Mesendoderm (in vitro differentiated cells): Measurements from ENCODE around the gene DCXR.

Experiments
- DNase-seq: peaks from one replicate; pipeline ENCODE4 v3.0.0; 2013
- H2AK5ac ChIP-seq: 2 replicates; pipeline ENCODE4 v1.6.1; 2013; ENCODE audit warnings: low read length, inconsistent platforms
- H2BK120ac ChIP-seq: 2 replicates; pipeline ENCODE4 v1.6.1; 2013; ENCODE audit warnings: low read depth, mild to moderate bottlenecking, low read length, moderate library complexity, mixed read lengths
- H2BK15ac ChIP-seq: replicated peaks from 2 replicates; pipeline ENCODE4 v1.6.1; 2013; ENCODE audit warnings: low read depth, mild to moderate bottlenecking, moderate library complexity
- H2BK5ac ChIP-seq: 2 replicates; pipeline ENCODE4 v1.6.1; 2013; ENCODE audit warnings: low read length, inconsistent platforms
- H3K18ac ChIP-seq: 2 replicates; pipeline ENCODE4 v1.6.1; 2013; ENCODE audit warnings: mild to moderate bottlenecking, low read length, mixed read lengths
- H3K23ac ChIP-seq: one replicate; pipeline ENCODE4 v1.6.1; 2013; ENCODE audit warnings: low read length
- H3K27ac ChIP-seq: 2 replicates; pipeline ENCODE4 v1.5.1; 2013; ENCODE audit warnings: low read depth, mild to moderate bottlenecking, inconsistent platforms, low read length, moderate library complexity
- H3K27me3 ChIP-seq: 2 replicates; pipeline ENCODE4 v1.6.1; 2013; ENCODE audit warnings: low read length, control low read depth, mild to moderate bottlenecking, inconsistent platforms; ENCODE audit not compliant: insufficient read depth, poor library complexity
- H3K36me3 ChIP-seq: 2 replicates; pipeline ENCODE4 v1.6.1; 2013; ENCODE audit warnings: low read length, inconsistent platforms; ENCODE audit not compliant: control insufficient read depth, insufficient read depth
- H3K4ac ChIP-seq: one replicate; pipeline ENCODE4 v1.6.1; 2013; ENCODE audit warnings: low read depth, mild to moderate bottlenecking, low read length, moderate library complexity
- H3K4me1 ChIP-seq: 2 replicates; pipeline ENCODE4 v1.6.1; 2013; ENCODE audit warnings: low read depth, low read length, inconsistent platforms; ENCODE audit not compliant: control insufficient read depth
- H3K4me2 ChIP-seq: 2 replicates; pipeline ENCODE4 v1.6.1; 2013; ENCODE audit warnings: low read length
- H3K4me3 ChIP-seq: 2 replicates; pipeline ENCODE4 v1.5.1; 2013; ENCODE audit warnings: mild to moderate bottlenecking, low read length
- H3K56ac ChIP-seq: one replicate; pipeline ENCODE4 v1.6.1; 2013; ENCODE audit warnings: low read length
- H3K79me1 ChIP-seq: 2 replicates; pipeline ENCODE4 v1.6.1; 2013; ENCODE audit warnings: low read length, inconsistent platforms
- H3K79me2 ChIP-seq: 2 replicates; pipeline ENCODE4 v1.6.1; 2013; ENCODE audit warnings: mild to moderate bottlenecking, low read length; ENCODE audit not compliant: control insufficient read depth, insufficient read depth
- H3K9ac ChIP-seq: 2 replicates; pipeline ENCODE4 v1.6.1; 2013; ENCODE audit warnings: low read length, inconsistent platforms
- H4K5ac ChIP-seq: one replicate; pipeline ENCODE4 v1.6.1; 2013; ENCODE audit warnings: low read length
- H4K8ac ChIP-seq: one replicate; pipeline ENCODE4 v1.6.1; 2013; ENCODE audit warnings: low read depth, mild to moderate bottlenecking, control low read depth, low read length, moderate library complexity
- WGBS: extraction: QIAGEN DNeasy Blood & Tissue Kit; methylation state at CpG from one replicate; pipeline ENCODE4 v1.1.7; 2013; ENCODE audit warnings: low lambda C conversion rate, missing lambda C conversion rate; ENCODE audit not compliant: insufficient coverage; ENCODE audit errors: extremely low coverage; 5-methylcytosine and 5-hydroxymethylcytosine counted together

Gene DCXR

DNA sequence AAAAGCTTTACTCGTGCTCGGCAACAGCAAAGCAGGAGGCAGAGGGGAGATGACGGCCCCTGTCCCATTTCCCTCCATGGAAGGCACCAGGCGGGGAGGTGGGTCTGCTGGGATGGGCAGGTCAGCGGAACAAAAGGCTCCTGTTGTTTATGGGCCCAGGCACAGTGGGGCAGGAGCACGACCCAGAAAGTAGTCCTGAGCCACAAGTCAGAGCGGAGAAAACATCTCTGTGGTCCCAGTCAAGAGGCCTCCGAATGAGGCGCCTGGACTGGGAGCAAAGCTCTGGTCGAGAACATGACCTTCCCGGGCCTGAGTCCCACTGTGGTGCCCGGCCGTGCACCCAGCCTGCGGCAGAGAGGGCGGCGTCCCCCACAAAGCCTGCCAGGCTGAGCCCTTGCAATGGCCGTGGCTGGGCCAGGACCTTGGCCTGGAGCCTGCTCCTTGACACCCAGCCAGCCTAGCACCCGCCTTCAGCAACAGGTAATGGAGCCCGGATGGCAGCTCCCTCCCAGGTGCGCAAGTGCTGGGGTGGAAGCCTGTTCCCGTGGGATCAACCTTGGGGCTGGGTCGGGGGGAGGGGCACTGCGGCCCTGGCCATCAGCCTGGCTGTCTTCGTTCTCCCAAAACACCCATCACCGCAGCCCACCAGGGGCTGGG lies 10.5 kb upstream of the DCXR start:
- Histone ChIP-seq H3K27me3 (no peaks in the 10 kb centered on the region), H3K18ac (no peak overlapping the region), H3K4me1 (no peaks in the 10 kb centered on the region), H3K27ac (no peak overlapping the region), H3K56ac (no peak overlapping the region), H2BK15ac (no peak overlapping the region), H3K4me3 (no peak overlapping the region), H4K5ac (no peak overlapping the region), H2BK120ac (no peak overlapping the region), H2AK5ac (no peak overlapping the region), H3K9ac (no peak overlapping the region), H3K4ac (no peak overlapping the region), H3K79me1 (peaks cover 3% of the 10 kb centered on the region), H4K8ac (no peak overlapping the region), H3K23ac (no peak overlapping the region), H3K4me2 (no peak overlapping the region), H2BK5ac (no peak overlapping the region), H3K79me2 (peaks cover 7% of the 10 kb centered on the region), H3K36me3 (peaks cover 2% of the 10 kb centered on the region)
- WGBS = no CpG with 5 or more reads among the region's 25 CpGs
- DNase-seq = no peak

DNA sequence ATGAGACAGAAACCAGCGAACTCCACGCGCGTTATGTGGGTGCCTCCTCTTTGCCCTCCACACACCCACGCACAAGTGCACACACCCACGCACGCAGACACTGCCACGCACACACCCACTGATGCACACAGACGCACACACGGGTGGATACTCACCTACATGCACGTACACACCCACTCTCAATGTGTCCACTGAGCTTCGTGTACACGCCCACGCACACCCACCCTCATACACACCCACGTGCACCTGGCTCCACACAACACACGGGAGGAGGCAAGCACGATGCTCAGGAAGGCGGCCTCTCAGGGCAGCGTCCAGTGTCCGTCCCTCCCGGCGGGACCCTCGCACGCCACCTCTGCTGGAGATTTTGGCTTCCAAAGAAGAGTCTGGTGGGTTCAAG lies 9.9 kb upstream of the DCXR start:
- Histone ChIP-seq H3K4me1 (no peaks in the 10 kb centered on the region), H2BK15ac (no peak overlapping the region)

DNA sequence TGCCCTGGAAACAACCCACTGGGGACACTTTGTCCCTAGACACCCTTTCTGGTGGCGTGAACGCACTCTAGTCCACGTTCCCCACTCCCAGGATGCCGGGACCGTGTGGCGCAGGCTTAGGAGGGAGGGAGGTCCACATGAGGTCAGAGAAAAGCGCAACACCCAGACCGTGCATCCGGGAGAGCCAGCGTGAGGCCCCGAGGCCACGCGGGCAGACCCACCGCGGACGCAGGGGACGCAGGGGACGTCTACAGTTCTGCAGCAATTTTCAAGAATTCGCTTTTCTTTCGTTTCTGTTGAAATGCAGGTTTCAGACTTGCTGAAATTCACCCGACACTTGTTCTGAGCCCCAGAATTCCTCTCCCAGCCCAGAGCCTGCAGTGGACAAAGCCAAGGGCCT lies 9.4 kb upstream of the DCXR start:
- Histone ChIP-seq H2AK5ac (no peak overlapping the region), H3K9ac (no peak overlapping the region), H3K79me1 (no peaks in the 10 kb centered on the region), H2BK15ac (no peak overlapping the region), H2BK5ac (no peak overlapping the region), H4K8ac (no peak overlapping the region), H3K18ac (no peak overlapping the region), H3K36me3 (peaks cover 2% of the 10 kb centered on the region), H3K4ac (no peak overlapping the region), H3K4me2 (no peak overlapping the region), H3K4me1 (no peaks in the 10 kb centered on the region), H3K4me3 (no peak overlapping the region), H3K23ac (no peak overlapping the region), H3K27me3 (no peaks in the 10 kb centered on the region), H3K56ac (no peak overlapping the region), H4K5ac (no peak overlapping the region), H3K27ac (no peak overlapping the region), H2BK120ac (no peak overlapping the region), H3K79me2 (no peaks in the 10 kb centered on the region)
- DNase-seq = no peak
- no CpG with 5 or more reads among the region's 21 CpGs for WGBS

More for the DNA sequence above, 9.9 kb upstream of the DCXR start:
- no peak for DNase-seq
- Histone ChIP-seq H4K5ac (no peak overlapping the region), H2AK5ac (no peak overlapping the region), H2BK120ac (no peak overlapping the region), H3K18ac (no peak overlapping the region), H3K9ac (no peak overlapping the region), H4K8ac (no peak overlapping the region), H3K56ac (no peak overlapping the region), H3K79me2 (peaks cover 3% of the 10 kb centered on the region), H3K4me3 (no peak overlapping the region), H3K36me3 (peaks cover 2% of the 10 kb centered on the region), H2BK5ac (no peak overlapping the region), H3K27me3 (no peaks in the 10 kb centered on the region), H3K27ac (no peak overlapping the region), H3K79me1 (no peaks in the 10 kb centered on the region), H3K4ac (no peak overlapping the region), H3K4me2 (no peak overlapping the region), H3K23ac (no peak overlapping the region)
- WGBS = no CpG with 5 or more reads among the region's 24 CpGs

DNA sequence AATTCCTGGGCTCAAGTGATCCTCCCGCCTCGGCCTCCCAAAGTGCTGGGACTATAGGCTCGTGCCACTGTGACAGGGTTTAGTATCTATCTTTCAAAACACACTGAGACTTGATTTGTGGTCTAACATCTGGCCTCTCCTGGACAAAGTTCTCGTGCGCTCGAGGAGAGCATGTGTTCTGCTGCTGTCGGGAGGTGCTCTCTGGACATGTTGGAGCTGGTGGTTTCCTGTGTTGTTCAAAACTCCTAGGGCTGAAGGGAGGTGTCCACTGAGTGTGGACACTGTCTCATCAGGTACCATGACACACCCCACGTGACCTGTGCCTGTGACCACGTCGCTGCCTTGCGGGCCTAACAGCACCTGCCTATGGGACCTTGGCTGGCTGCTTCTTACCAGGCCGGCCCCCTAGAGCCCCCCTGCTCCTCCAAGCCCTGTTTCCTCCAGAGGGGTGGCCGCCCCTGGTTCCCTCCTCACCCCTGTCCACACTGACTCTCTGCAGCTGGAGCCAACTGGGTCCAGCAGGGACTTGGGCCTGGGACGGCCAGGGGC lies 8.5 kb upstream of the DCXR start:
- Histone ChIP-seq H2AK5ac (no peak overlapping the region), H3K79me2 (no peaks in the 10 kb centered on the region), H2BK15ac (no peak overlapping the region), H3K9ac (no peak overlapping the region), H3K18ac (no peak overlapping the region), H3K27me3 (no peaks in the 10 kb centered on the region), H3K56ac (no peak overlapping the region), H3K36me3 (peaks cover 2% of the 10 kb centered on the region), H3K23ac (no peak overlapping the region), H3K4me1 (no peaks in the 10 kb centered on the region), H2BK5ac (no peak overlapping the region), H3K27ac (no peak overlapping the region), H2BK120ac (no peak overlapping the region), H3K79me1 (no peaks in the 10 kb centered on the region), H3K4me3 (no peak overlapping the region), H3K4ac (no peak overlapping the region), H4K8ac (no peak overlapping the region), H3K4me2 (no peak overlapping the region), H4K5ac (no peak overlapping the region)
- DNase-seq = no peak
- WGBS = no CpG with 5 or more reads among the region's 14 CpGs

DNA sequence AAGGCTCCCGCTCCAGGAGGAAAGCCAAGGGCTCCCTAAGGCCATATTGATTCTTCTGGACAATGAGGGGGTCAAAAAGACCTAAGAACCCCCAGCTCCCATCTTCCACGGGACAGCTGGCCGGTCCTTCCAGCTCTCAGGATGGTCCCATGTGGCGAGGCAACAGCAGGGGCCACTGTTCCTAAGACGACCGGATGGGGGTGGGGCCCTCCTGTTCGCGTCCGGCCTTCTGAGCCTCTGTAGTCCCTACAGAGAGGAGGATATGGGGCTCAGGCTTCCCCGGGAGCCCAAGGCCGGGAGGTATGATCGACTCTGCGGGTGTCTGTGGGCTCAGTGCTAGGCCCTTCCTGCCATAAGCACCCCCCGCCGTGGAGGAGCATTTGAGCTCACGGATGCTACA lies 6.0 kb upstream of the DCXR start:
- no peak overlapping the region for H3K56ac ChIP-seq
- no peak overlapping the region for H2BK120ac ChIP-seq
- H3K36me3 ChIP-seq = peaks cover 2% of the 10 kb centered on the region
- DNase-seq = peak; percentile 31
- H3K23ac ChIP-seq = no peak overlapping the region
- no peak overlapping the region for H4K8ac ChIP-seq
- no peak overlapping the region for H3K27ac ChIP-seq
- H3K4ac ChIP-seq = no peak overlapping the region
- H2BK5ac ChIP-seq = no peak overlapping the region
- H3K4me3 ChIP-seq = no peak overlapping the region
- no peaks in the 10 kb centered on the region for H3K79me1 ChIP-seq
- H3K79me2 ChIP-seq = no peaks in the 10 kb centered on the region
- H3K9ac ChIP-seq = no peak overlapping the region
- no peaks in the 10 kb centered on the region for H3K27me3 ChIP-seq
- WGBS = no CpG with 5 or more reads among the region's 16 CpGs
- H2AK5ac ChIP-seq = no peak overlapping the region
- H3K4me2 ChIP-seq = no peak overlapping the region
- H4K5ac ChIP-seq = no peak overlapping the region
- no peaks in the 10 kb centered on the region for H3K4me1 ChIP-seq
- H3K18ac ChIP-seq = no peak overlapping the region
- no peak overlapping the region for H2BK15ac ChIP-seq

DNA sequence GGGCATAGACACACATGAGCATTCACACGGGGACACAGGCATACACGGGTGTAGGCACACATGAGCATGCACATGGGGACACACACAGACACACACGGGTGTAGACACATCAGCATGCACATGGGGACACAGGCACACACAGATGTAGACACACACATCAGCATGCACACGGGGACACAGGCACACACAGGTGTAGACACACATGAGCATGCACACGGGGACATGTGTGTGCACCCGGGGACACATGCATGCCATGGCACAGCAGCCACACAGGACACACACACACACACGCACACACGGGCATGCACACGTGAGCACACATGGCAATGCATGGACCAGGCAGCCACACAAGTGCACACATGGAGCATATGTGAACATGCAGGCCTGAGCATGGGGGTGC lies 5.2 kb upstream of the DCXR start:
- Histone ChIP-seq H2BK5ac (no peak overlapping the region), H3K4ac (no peak overlapping the region), H3K79me2 (no peaks in the 10 kb centered on the region), H4K8ac (no peak overlapping the region), H3K9ac (no peak overlapping the region), H3K27me3 (no peaks in the 10 kb centered on the region), H3K27ac (no peak overlapping the region), H4K5ac (no peak overlapping the region), H3K36me3 (peaks cover 2% of the 10 kb centered on the region), H3K23ac (no peak overlapping the region), H2AK5ac (no peak overlapping the region), H3K79me1 (no peaks in the 10 kb centered on the region), H2BK15ac (no peak overlapping the region), H2BK120ac (no peak overlapping the region), H3K56ac (no peak overlapping the region), H3K4me3 (no peak overlapping the region), H3K4me1 (no peaks in the 10 kb centered on the region), H3K4me2 (no peak overlapping the region), H3K18ac (no peak overlapping the region)
- WGBS = no CpG with 5 or more reads among the region's 9 CpGs
- no peak for DNase-seq
